Measurements from ENCODE around the gene PIGBOS1.
A peak's percentile ranks its signal among the peaks of the same experiment; 100 is the strongest.
"Not testable (repeated sequence)": the region's sequence is repeated elsewhere in the genome, so short reads cannot be mapped to it uniquely, and the experiment has no call there.

The PIGBOS1 gene, protein sequence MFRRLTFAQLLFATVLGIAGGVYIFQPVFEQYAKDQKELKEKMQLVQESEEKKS

DNA sequence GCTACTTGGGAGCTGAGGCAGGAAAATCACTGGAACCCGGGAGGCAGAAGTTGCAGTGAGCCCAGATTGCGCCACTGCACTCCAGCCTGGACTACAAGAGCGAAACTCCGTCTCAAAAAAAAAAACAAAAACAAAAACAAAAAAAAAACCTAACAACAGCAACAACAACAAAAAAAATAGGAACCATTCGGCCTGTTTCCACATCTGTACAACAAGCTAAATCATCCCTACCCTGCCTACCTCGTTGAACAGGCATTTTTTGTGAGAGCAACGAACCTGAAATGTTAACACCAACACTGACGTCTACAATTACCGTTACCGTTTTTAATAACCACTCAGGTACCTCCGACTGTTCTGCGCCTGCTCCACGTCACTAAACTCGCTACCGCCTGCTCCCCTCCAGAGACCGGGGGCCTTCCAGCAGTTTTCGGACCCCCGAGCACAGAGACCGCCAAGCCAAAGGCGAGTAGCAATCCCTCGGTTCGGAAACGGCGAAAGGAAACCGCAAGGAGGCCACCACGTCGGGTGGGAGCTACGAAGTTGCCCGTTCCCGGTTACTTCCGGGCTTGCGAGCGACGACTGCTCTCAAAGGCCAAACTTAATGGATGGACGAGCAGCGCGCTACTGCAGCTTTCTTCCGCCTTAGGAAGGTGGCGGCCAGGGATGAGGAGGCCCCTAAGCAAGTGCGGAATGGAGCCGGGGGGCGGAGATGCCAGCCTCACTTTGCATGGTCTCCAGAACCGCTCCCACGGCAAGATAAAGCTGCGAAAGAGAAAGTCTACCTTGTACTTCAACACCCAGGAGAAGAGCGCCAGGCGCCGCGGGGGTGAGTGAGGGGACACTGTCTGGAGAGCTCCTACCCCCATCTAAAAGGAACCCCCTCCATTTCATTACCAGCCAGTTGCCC lies at the start of gene PIGBOS1, which contains the start of gene PIGB:
PIGBOS1 (minus strand) TSS at position 536 of the 907 bp plus-strand sequence. CDS start 1,331 bp downstream, outside the sequence.
PIGB (plus strand) TSS at position 635 of the 907 bp plus-strand sequence; CDS start at position 664, 29 bp downstream.
- DNase-seq (ENCODE audit: low spot score): peak; percentile 71

DNA sequence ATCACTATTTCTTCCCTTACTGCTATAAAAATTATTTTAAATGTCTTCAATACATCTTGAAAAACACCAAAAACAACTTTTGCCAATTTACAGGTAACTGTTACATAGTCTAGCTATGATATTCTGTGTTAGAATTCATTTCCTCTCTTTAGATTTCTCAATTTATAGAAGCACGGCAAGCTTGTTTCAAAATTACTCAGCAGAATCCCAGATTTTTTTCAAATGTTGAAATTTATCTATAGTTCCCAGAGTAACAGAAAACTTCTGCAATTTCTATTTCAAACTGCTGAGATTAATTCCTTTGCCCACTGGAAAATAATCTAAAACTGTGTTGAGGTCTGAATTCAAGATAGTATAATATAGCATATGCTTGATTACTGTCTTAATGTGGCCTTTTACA lies 48.1 kb upstream of the PIGBOS1 start:
- no peak for DNase-seq (ENCODE audit: low spot score)

DNA sequence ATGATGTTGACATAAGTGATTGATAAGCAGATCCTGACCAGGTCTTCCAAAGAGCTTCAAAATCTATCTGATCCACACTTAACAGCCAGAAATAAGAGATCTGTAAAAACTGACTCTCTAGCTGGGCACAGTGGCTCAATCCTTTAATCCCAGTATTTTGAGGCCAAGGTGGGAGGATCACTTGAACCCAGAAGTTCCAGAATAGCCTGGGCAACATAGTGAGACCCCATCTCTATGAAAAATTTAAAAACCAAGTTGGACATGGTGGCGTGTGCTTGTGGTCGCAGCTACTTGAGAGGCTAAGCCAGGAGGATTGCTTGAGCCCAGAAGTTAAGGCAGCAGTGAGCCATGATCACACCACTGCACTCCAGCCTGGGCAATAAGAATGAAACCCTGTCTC lies 43.7 kb upstream of the PIGBOS1 start:
- DNase-seq (ENCODE audit: low spot score): no peak

DNA sequence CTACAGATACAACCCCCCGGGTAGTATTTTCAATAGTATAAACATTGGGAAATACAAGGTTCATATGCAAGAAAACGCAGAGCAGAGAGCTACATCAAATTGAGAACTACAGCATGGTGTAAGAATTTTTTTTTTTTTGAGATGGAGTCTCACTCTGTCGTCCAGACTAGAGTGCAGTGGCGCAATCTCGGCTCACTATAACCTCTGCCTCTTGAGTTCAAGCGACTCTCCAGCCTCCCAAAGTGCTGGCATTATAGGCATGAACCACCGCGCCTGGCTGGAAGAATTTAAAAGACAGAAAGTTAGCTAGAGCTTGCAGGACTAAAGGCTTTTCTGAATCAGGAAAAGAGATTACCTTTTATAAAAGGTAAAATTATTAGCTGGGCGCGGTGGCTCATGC lies 42.1 kb upstream of the PIGBOS1 start:
- DNase-seq (ENCODE audit: low spot score): no peak

DNA sequence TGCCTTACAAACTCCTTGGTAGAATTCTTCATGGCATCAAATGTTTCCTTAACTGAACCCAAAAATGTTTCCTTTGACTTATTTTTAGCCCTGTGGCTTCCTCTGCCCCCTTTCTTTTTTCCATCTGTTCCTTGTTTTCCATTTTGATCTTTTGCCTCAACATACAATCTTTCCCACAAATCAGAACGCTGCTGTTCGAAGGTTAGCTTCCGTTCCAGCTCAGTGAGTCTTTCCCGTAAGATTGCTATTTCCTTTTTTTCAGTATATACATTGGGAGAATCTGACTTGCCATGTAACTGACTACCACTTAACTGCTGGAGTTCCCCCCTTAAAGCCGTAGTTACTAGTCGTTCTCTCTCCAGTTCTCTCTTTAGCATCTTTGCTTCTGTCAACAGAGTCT lies 41.3 kb upstream of the PIGBOS1 start:
- no peak for DNase-seq (ENCODE audit: low spot score)

DNA sequence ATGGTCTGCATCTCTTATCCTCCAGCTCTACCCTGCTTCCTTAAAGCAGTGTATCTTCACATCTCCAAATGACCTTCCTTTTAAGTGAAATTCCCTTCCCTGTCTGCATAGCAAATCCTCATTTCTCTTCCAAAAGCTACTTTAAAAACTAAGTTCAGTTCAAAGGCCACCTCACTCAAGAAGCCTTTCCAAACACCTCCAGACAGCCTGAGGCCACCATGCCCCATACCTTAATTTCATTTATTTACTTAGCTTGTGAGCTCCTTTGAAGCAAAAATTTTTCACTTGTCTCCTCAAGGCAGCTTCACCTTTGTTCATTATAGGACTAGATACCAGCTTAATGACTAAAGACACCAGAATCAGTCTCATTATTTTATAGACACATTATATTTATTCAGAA lies 39.5 kb upstream of the PIGBOS1 start:
- no peak for DNase-seq (ENCODE audit: low spot score)

DNA sequence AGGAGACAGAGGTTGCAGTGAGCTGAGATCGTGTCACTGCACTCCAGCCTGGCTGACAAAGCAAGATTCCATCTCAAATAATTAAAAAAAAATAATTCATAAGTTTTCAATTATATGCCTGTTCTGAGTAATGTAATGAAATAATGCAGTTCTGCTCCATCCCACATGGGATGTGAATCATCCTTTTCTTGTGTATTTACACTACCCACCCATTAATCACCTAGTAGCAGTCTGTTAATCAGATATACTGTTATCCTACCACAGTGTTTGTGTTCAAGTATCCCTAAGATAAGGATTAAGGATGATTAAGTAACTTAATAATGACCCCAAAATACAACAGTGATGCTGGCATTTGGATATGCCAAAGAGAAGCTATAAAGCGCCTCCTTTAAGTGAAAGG lies 38.9 kb upstream of the PIGBOS1 start:
- DNase-seq (ENCODE audit: low spot score): no peak

DNA sequence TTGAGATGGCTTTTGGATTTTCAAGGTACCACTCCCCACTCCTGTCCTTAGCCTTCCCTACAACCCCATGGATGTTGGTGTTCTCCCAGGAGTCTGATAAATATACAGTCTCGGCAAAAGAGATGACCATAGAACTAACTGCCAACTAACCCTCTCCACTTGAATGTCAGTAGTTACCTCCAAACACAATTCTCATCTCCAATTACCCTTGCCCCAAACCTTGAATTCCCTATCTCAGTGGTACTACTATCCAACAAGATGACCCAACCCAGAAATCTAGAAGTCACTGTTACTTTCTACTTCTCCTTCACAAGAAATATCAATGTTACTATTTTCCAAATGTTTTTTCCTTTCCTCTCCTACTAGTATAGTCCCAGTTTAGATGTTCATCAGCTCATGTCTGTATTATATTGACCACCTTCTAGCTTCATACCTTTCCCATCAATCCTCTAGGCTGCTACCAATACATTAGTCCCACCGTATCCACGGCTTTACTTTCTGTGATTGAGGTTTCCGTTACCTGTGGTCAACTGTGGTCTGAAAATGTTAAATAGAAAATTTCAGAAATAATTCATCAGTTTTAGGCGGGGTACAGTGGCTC lies 38.2 kb upstream of the PIGBOS1 start:
- DNase-seq (ENCODE audit: low spot score): no peak

DNA sequence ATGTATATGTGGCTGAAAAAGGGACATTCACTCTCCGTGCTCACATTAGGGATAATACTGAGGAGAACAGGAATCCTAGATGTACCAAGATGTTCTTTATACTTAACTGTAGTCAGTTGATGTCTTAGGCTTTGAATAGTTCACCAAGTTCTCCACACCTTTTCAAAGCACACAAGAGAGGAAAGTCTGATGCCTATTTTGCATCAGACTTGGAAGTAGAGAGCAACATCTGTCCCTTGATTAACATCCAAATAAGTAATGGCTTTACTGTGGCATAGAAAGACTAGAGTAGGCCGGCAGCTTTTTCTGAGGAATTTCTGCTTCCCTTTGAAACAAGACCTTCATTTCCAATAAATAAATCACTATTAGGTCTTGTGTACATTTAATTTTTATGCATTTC lies 34.1 kb upstream of the PIGBOS1 start:
- DNase-seq (ENCODE audit: low spot score): no peak

DNA sequence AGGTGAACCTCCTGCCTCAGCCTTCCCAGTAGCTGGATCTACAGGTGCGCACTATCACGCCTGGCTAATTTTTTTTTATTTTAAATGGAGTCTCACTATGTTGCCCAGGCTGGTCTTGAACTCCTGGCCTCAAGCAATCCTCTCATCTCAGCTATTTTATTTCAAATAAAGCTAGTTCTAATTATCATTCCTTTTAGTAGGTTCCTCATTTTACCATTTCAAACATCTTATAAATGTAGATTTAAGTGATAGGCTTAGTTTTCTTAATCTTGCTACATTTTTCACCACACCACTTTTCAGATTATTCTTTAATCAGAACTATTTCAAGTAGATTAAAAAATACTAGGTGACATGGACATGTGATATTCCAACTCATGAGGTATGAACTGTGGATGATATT lies 30.4 kb upstream of the PIGBOS1 start:
- DNase-seq (ENCODE audit: low spot score): no peak

DNA sequence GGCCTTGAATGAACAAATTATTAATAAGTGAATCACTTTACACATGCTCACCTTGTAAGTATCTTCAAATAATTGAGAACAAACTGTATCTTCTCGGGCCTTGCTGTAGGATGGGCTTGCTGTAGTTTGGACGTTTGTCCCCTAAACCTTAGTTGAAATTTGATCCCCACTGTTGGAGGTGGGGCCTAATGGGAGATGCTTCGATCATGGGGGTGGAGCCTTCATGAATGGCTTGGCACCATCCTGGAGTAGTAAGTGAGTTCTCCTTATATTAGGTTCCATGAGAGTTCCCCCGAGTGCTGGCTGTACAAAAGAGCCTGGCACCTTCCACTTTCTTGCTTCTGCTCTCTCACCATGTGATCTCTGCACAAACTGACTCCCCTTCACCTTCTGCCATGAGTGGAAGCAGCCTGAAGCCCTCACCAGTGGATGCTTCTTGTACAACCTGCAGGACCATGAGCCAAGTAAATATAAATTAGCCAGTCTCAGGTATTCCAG lies 29.4 kb upstream of the PIGBOS1 start:
- DNase-seq (ENCODE audit: low spot score): no peak

DNA sequence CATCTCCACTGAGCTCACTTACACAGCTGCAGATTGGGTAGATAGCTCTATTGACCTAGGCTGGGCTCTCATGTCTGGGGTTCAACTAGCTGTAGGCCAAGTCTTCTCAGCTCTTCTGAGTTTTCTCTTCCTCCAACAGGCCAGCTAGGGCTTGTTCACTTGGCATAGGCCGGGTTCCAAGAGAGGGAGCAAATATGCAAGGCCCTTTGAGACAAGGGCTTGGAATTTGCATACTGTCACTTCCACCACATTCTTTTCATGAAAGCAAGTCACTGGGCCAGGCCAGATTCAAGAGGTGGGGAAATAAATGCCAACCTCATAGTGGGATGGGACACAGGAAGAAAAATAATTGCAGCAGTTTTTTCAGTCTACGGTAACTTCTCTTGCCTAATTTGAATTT lies 25.3 kb upstream of the PIGBOS1 start:
- no peak for DNase-seq (ENCODE audit: low spot score)

DNA sequence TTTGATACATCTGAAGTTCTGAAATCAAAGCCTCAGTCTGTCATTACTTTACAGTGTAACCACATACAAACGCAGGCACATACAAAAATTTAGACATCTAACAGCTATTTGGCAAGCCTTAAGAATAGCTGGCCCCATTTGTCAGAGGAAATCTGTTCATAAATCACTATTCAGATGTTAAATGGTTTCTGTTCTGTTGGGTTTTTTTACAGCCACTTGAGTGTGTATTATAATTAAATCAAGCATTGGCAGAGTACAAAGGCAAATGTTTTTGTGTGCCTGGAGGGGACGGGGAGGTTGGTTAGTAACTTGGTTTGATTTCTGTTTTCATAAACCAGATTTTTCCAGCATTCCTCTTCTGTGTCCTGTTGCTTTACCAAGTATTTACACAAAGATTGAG lies 24.2 kb upstream of the PIGBOS1 start:
- no peak for DNase-seq (ENCODE audit: low spot score)

DNA sequence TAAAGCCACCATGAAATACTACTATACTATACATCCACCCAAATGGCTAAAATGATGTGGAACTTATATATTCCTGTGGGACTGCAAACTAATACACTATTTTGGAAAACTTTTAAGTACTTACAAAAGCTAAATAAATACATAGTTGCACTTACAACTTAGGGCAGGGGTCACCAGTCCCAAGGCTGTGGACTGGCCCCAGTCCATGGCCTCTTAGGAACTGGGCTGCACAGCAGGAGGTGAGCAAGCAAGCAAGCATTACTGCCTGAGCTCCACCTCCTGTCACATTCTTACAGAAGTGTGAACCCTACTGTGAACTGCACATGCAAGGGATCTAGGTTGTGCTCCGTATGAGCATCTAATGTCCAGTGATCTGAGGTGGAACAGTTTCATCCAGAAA lies 18.2 kb upstream of the PIGBOS1 start:
- DNase-seq (ENCODE audit: low spot score): no peak

DNA sequence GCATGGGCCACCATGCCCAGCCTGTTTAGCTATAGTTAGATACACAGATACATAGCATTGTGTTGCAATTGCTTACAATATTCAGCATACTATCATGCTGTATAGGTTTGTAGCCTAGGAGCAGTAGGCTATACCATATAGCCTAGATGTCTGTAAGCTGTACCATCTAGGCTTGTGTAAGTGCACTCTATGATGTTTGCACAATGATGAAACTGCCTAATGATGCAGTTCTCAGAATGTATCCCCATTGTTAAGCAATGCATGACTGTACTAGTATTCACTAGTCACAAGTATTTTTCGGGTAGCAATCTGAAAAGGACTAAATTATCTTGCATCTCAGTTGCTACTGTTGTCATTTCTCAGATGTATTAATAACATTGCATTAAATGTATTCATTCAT lies 16.1 kb upstream of the PIGBOS1 start:
- DNase-seq (ENCODE audit: low spot score): no peak

DNA sequence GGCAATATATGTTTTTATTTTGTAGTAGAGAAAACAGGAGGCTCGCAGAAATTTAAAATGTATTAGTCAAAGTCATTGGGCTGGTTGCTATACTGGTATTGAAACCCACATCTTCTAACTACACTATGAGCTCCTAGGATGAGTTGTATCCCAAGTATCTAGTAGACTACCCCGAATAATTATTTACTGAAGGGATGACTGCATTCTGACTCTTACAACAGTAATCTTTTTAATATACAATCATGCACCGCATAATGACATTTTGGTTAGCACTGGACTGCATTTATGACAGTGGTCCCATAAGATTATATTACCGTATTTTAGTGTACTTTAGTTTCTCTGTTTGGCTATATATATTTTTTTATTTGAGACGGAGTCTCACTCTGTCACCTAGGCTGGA lies 15.4 kb upstream of the PIGBOS1 start:
- no peak for DNase-seq (ENCODE audit: low spot score)

DNA sequence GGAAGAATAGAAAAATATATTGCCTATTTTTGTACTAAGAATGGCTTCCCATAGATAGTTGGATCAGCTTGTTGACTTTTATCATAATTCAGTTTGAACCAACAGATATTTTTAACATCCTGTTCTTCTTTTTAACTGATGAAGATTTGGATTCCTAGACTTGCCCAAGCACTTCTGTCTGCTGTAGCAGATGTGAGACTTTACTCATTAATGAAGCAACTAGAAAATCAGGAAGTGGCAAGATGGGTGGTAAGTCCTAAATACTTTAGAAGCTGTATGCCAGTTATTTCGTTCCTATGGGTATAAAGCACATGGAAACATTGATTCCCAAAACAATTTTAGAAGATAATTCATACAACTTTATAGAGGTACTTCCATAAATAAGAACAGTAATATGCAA lies 8.5 kb upstream of the PIGBOS1 start:
- no peak for DNase-seq (ENCODE audit: low spot score)

DNA sequence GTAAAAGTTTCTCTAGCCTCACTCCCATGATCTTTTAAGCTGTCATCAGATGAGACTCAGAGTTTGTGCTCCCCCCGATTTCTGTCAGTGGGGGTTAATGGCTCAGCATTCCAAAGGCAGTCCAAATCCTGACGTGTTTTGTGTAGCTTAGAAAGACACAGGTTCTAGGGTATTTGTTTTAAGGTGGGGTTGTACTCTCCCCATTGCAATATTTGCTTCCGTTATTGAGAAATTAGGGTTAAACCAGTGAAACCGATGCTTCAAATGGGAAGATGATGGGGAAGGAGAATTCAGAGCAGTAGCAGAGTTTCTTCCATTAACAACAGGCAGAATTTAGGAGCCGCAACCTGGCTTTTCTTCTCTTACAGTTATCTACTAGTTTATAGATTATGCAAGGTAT lies 3.5 kb upstream of the PIGBOS1 start:
- no peak for DNase-seq (ENCODE audit: low spot score)

DNA sequence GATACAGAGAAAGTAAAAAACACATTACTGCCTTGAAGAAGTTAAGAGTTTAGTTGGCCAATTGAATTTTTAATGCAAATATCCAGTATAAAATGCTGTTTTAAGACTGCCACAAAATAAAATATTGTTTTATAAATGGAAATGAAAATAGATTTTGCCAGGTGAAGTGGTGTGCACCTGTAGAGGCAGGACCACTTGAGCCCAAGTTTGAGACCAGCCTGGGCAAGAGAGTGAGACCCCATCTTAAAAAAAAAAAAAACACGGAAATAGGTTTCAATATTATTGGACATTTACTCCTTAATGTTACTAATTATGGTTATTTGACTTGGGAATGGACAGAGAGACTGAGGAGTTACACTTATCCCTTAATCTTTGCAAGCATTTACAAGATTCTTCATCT lies 2.0 kb upstream of the PIGBOS1 start:
- DNase-seq (ENCODE audit: low spot score): no peak

DNA sequence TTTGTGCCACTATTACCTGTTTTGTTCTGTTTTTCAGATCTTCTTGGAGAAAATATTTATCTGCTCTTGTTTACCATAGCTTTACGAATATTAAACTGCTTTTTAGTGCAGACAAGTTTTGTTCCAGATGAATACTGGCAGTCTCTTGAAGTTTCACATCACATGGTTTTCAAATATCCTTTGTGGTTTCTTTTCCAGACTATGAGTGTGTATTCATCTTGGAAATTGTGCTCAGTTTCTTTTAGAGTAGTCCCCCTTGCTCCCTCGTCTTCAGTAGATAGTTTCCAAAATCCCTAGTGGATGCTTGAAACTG lies 1.3 kb upstream of the PIGBOS1 start:
- peak; percentile 35 for DNase-seq (ENCODE audit: low spot score)

DNA sequence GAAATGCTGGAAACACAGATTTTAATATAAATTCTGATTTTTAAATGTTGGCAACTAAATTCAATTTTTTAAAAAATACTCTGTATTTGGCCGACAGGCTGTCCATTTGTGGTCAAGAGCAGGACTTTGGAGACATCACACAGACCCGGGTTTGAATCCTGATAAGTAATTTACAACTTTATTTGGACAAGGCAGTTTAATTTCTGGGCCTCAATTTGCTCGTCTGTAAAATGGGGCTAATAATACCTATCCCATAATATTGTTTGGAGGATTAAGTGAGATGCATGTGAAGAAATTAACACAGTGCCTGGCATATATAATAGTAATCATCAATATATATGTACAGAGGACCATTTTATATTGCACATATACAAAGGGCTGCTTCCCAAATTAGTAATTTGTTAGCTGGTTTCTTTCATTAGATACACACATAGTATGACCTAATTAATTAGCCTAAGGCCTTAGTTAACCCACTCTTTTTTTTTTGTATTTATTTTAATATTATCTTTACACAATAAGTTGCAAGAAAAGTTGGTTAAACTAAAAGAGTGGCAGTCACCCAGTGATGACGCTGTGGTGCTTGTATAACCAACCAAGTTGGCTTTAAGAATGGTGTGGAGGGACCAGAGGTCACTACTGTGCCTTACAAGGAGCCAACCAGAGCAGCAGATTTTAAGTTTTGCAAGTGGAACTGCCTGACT lies 764 bp upstream of the PIGBOS1 start:
- DNase-seq (ENCODE audit: low spot score): peak; percentile 19

DNA sequence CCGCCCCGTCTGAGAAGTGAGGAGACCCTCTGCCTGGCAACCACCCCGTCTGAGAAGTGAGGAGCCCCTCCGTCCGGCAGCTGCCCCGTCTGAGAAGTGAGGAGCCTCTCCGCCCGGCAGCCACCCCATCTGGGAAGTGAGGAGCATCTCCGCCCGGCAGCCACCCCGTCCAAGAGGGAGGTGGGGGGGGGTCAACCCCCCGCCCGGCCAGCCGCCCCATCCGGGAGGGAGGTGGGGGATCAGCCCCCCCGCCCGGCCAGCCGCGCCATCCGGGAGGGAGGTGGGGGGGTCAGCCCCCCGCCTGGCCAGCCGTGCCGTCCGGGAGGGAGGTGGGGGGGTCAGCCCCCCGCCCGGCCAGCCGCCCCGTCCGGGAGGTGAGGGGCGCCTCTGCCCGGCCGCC lies 16.1 kb downstream of the PIGBOS1 start:
- not testable (repeated sequence) for DNase-seq (ENCODE audit: low spot score)

DNA sequence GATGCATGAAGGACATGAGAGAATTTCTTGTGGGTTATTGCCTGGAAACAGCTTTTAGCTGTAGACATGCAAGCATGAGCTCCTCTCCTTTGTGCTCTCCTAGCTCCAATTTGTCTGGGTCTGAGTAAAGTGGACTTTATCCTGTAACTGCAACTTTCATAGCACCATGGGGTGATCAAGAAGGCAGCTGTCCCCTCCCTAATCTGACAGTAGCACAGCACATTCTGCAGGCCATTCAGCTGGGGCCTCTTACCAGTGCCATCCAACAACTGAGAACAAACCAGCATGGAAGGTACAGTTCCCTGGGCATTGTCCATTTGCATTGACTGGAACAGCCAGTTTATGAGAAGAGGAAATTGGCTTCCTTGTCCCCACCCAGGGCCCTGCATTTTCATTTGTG lies 21.6 kb downstream of the PIGBOS1 start:
- DNase-seq (ENCODE audit: low spot score): no peak

All from hematopoietic multipotent progenitor cell treated with erythropoietin and hydrocortisone succinate and interleukin-3 and kit ligand, for 17 days (in vitro differentiated cells).